OCI-LY7 (cell line): Measurements from ENCODE around the gene FITM1. TPM values are rescaled to one million over a fixed set of nuclear protein-coding genes. Genes with fewer than 3 reads are reported as not detected.
A peak's percentile ranks its signal among the peaks of the same experiment; 100 is the strongest.

ENCODE experiments used
- BruUV-seq: library from RNA; stranded (reverse); fragments of 400-500 nt; replicated peaks from 2 replicates; lab custom pipeline; 2021; lab: Mats Ljungman, UMichigan
- CTCF ChIA-PET: fragments of 300-600 bp; sonication (Branson Sonifier 250); formaldehyde crosslinking; loops from one replicate; lab custom pipeline; 2022; ENCODE audit warnings: antibody characterized with exemption; ENCODE audit not compliant: unreplicated experiment; lab: Charles Lee
- POLR2A ChIA-PET: fragments of 300-600 bp; sonication (Branson Sonifier 250); formaldehyde crosslinking; loops from one replicate; lab custom pipeline; 2022; ENCODE audit warnings: antibody characterized with exemption; lab: Charles Lee
- DNase-seq: peaks from one replicate; pipeline ENCODE4 v3.0.0-alpha.2; 2015; ENCODE audit warnings: low spot score
- H2AFZ ChIP-seq: fragments of 200-600 bp; sonication (generic), shearing (Covaris generic); 2 replicates; pipeline ENCODE4 v1.6.1; 2014; ENCODE audit warnings: mild to moderate bottlenecking, antibody characterized with exemption, low read length, moderate library complexity
- H3K27ac ChIP-seq: fragments of 200-600 bp; sonication (generic); 2 replicates; pipeline ENCODE4 v1.5.1; 2014; ENCODE audit warnings: mixed run types, low read depth, mild to moderate bottlenecking, moderate library complexity, low read length, inconsistent platforms; ENCODE audit not compliant: poor library complexity, severe bottlenecking
- H3K36me3 ChIP-seq: fragments of 200-600 bp; sonication (generic); 2 replicates; pipeline ENCODE4 v1.6.1; 2014; ENCODE audit warnings: mild to moderate bottlenecking, antibody characterized with exemption, low read length, moderate library complexity, mixed read lengths; ENCODE audit not compliant: insufficient read depth
- H3K4me1 ChIP-seq: fragments of 200-600 bp; sonication (generic); 2 replicates; pipeline ENCODE4 v1.5.1; 2014; ENCODE audit warnings: mild to moderate bottlenecking, low read length; ENCODE audit not compliant: insufficient read depth, poor library complexity, severe bottlenecking
- H3K4me2 ChIP-seq: fragments of 200-600 bp; sonication (generic); 2 replicates; pipeline ENCODE4 v1.6.1; 2014; ENCODE audit warnings: mild to moderate bottlenecking, low read length
- H3K4me3 ChIP-seq: fragments of 200-600 bp; sonication (generic); 2 replicates; pipeline ENCODE4 v1.5.1; 2014; ENCODE audit warnings: mild to moderate bottlenecking, low read depth, low read length; ENCODE audit not compliant: poor library complexity, severe bottlenecking
- H3K79me2 ChIP-seq: fragments of 200-600 bp; sonication (generic); 2 replicates; pipeline ENCODE4 v1.6.1; 2016; ENCODE audit warnings: low read depth, mild to moderate bottlenecking, low read length, moderate library complexity, mixed read lengths; ENCODE audit not compliant: insufficient read depth
- H3K9me2 ChIP-seq: fragments of 200-600 bp; sonication (generic); 2 replicates; pipeline ENCODE4 v1.6.1; 2016; ENCODE audit warnings: mild to moderate bottlenecking, low read length, mixed read lengths; ENCODE audit not compliant: insufficient read depth
- H3K9me3 ChIP-seq: fragments of 200-600 bp; sonication (generic); 2 replicates; pipeline ENCODE4 v1.6.1; 2014; ENCODE audit warnings: mild to moderate bottlenecking, mixed run types, low read length, mixed read lengths
- H4K20me1 ChIP-seq: fragments of 200-600 bp; sonication (generic); 2 replicates; pipeline ENCODE4 v1.6.1; 2014; ENCODE audit warnings: mild to moderate bottlenecking, antibody characterized with exemption, low read length, moderate library complexity, mixed read lengths; ENCODE audit not compliant: insufficient read depth
- CTCF ChIP-seq: fragments of 200-600 bp; sonication (generic); conservative IDR thresholded peaks from 2 replicates; pipeline ENCODE4 v1.5.1; 2014; ENCODE audit warnings: mild to moderate bottlenecking, antibody characterized with exemption, low read length, moderate library complexity, mixed read lengths
- EZH2phosphoT487 ChIP-seq: fragments of 200-600 bp; sonication (generic); IDR thresholded peaks from 2 replicates; pipeline ENCODE4 v1.6.1; 2018; ENCODE audit warnings: low read depth, borderline replicate concordance, mild to moderate bottlenecking, mixed run types, antibody characterized with exemption, low read length, moderate library complexity, mixed read lengths
- intact Hi-C: fragments of 100-400 bp; cut with micrococcal nuclease; formaldehyde crosslinking; loops from one replicate; pipeline ENCODE4 v1.10.0; 2022; ENCODE audit not compliant: unreplicated experiment
- total RNA-seq, 2 experiments: library from RNA; depleted of rRNA in 1 of 2; stranded (reverse); fragments of >200 nt in 1 of 2; shearing (Covaris generic) in 1 of 2; gene quantifications; 2 replicates each; pipeline ENCODE4 v1.2.3, GENCODE V29; 2014 to 2022

FITM1 gene
- total RNA-seq, 2 experiments from 2014 or later: 0.28 to 0.97 TPM

DNA sequence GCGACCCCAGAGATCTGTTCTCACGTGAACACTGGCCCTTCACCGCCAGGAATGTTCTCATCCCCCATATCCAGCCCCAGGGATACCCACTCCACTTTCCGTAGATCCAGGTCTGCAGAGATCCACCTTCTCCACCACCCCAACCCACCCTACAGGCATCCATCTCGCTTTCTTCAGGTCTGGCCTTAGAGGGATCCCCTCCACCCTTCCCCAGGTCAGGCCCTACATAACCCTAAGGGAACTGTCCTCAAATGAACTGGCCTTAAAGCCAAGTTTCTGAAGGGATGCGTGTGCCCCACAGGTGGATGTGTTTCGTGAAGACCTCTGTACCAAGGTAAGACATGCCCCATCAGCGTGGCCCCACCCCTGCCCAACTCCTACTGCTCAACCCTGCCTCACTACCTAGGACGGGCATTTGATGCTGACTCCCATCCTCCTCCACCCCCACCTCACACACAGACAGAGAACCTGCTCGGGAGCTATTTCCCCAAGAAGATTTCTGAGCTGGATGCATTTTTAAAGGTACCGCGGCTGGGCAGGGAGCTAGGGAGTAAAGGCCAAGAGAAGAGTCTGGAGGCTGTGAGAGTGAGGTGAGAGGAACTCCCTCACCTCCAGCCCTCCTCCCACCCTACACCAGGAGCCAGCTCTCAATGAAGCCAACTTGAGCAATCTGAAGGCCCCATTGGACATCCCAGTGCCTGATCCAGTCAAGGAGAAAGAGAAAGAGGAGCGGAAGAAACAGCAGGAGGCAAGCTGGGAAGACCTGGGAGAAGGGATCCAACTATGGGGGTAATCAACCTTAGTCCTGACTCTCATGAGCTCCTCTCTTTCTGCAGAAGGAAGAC lies 6.4 kb downstream of the FITM1 start:
- POLR2A ChIA-PET: interaction anchor here (0.6 to 4.1 kb wide), 11 partner anchors 10 to 94 kb away, joined by 3 to 43 read pairs (median 5); partner anchors contain the start of genes CHMP4A, DCAF11, NRL and PCK2

DNA sequence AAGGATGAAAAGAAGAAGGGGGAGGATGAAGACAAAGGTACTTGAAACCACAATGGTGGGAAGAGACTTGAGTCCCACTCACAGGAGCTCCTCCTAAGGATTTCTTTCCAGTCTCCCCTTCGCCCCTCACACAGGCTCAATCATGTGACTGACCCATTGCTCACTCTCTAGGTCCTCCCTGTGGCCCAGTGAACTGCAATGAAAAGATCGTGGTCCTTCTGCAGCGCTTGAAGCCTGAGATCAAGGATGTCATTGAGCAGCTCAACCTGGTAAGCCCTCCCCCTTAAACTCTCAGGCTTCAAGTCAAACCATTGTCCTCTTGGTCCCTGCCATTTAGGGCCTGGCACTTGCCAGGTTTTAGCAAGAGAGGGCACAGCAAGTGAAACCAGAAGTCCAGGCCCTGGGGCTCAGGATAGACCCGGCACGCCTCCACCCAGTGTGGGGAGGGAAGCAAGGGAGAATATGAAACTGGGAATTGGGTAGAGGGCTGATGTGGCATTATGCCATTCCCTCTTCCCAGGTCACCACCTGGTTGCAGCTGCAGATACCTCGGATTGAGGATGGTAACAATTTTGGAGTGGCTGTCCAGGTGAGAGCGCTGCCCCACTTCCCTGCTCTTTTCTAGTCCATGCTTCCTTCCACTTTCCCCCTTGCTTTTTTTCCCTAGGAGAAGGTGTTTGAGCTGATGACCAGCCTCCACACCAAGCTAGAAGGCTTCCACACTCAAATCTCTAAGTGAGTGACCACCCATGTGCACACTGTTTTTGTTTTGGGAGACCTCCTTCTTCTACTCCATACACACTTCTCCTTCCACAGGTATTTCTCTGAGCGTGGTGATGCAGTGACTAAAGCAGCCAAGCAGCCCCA lies 7.3 kb downstream of the FITM1 start:
- Histone ChIP-seq H3K4me3 (peak overlapping the region; percentile 98), H3K4me2 (peak overlapping the region; percentile 89), H3K36me3 (peaks cover 29% of the 10 kb centered on the region), H2AFZ (no peak overlapping the region), H3K79me2 (peaks cover 25% of the 10 kb centered on the region), H3K9me3 (no peaks in the 10 kb centered on the region), H4K20me1 (0 out of 2 replicates have a peak, but pooled peaks cover 6% of the 10 kb centered on the region), H3K9me2 (no peaks in the 10 kb centered on the region), H3K27ac (peak overlapping the region; percentile 46), H3K4me1 (peaks cover 42% of the 10 kb centered on the region)
- intact Hi-C loops: no loop called here
- BruUV-seq: TSS peak; percentile 88
- TF ChIP-seq CTCF: no peak
- no peak for TF ChIP-seq EZH2phosphoT487
- CTCF ChIA-PET: interaction anchor here (0.6 to 2.1 kb wide), 3 partner anchors 8 to 29 kb away, joined by 3 to 12 read pairs (median 4); partner anchors contain the start of genes DCAF11 and NRL
- DNase-seq: no peak
- POLR2A ChIA-PET: interaction anchor here (0.6 to 4.1 kb wide), 10 partner anchors 9 to 93 kb away, joined by 3 to 43 read pairs (median 4); partner anchors contain the start of genes DCAF11, IRF9, NRL and PCK2

More for the DNA sequence above, 6.4 kb downstream of the FITM1 start:
- Histone ChIP-seq H3K9me2 (no peaks in the 10 kb centered on the region), H3K4me2 (peak overlapping the region; percentile 85), H3K4me3 (peak overlapping the region; percentile 98), H3K79me2 (peaks cover 25% of the 10 kb centered on the region), H3K36me3 (peaks cover 27% of the 10 kb centered on the region), H4K20me1 (0 out of 2 replicates have a peak, but pooled peaks cover 6% of the 10 kb centered on the region), H2AFZ (no peak overlapping the region), H3K9me3 (no peaks in the 10 kb centered on the region), H3K27ac (peak overlapping the region; percentile 46), H3K4me1 (peaks cover 43% of the 10 kb centered on the region)
- no peak for DNase-seq
- intact Hi-C loops: loop anchor here (1.0 kb wide), 2 partner anchors 23 to 24 kb away; partner anchors contain the start of genes DCAF11, IRF9 and NRL
- no TSS peak for BruUV-seq
- CTCF ChIA-PET: interaction anchor here (1.3 to 2.1 kb wide), 2 partner anchors 22 to 28 kb away, joined by 4 to 12 read pairs; partner anchors contain the start of genes DCAF11 and NRL
- TF ChIP-seq EZH2phosphoT487 (no peak), CTCF (no peak)
